ENCODE results near the gene CD2AP. TPM values are rescaled to one million over a fixed set of nuclear protein-coding genes. Genes with fewer than 3 reads are reported as not detected.

CD2AP gene
- total RNA-seq, 1 experiment from 2014 or later, result 29.7 TPM

DNA sequence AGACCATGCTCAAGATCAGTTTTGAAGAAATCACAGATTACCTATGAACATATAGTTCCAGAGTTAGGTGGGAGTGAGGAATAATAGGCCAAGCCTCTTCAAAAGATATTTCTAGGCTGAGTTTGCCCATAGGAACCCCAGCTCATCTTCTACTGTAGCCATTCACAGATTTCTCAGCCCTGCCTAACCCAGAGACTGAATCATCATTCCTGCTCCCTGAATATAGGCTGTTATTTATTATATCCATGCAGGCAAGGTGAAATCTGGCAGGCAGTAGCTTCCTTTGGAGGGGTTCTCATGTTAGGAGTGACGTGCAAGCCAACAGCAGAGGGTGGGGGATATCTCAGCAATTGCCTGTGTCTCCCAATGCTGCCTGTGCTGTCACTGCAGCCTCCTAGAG is 195.2 kb downstream of the CD2AP start:
- no peak for DNase-seq (ENCODE audit: extremely low read depth, low read depth)

DNA sequence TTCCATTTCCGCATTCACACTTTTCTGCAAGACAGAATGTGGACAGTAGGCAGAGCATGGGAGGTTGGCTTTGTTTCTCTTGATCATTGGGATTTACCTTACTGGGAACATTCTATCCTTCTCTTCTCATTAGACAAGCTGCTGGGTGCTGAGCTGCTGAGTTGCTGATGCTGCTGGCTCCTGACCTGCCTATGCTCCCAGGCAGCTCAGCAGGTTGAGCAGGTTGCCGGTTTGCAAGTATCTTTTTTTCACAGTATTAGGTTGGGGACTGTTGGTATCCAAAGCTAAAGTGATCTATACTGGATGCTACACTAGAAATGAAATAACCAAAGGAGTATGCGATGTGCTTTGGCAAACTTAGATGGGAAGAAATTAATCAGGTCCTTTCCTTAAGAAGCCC is 197.1 kb downstream of the CD2AP start:
- no peak for DNase-seq (ENCODE audit: extremely low read depth, low read depth)

Small RNAs within 50 kb of the gene (small RNA-seq; reads per million reads assigned to genes)
- gene RF00019, result 0 reads per million in 2 experiments

Other genes starting within 250 kb of the CD2AP start
- 3.9 and 4.0 TPM in 2 replicates for gene TNFRSF21, start 167.9 kb upstream of the CD2AP start, total RNA-seq (2014; rRNA removed; shearing (Covaris generic))
- gene ADGRF4, start 220.8 kb downstream of the CD2AP start, total RNA-seq (2014; rRNA removed; shearing (Covaris generic)), result 0.12 and 0.17 TPM in 2 replicates